T-helper 1 cell (primary cell): ENCODE measurements around the gene BCL7C.
"Not testable (repeated sequence)": the region's sequence is repeated elsewhere in the genome, so short reads cannot be mapped to it uniquely, and the experiment has no call there.

Experiments used
- DNase-seq, 5 donors: peaks; one replicate each; pipeline ENCODE4 v3.0.0-alpha.2; 2012 to 2020

BCL7C gene

DNA sequence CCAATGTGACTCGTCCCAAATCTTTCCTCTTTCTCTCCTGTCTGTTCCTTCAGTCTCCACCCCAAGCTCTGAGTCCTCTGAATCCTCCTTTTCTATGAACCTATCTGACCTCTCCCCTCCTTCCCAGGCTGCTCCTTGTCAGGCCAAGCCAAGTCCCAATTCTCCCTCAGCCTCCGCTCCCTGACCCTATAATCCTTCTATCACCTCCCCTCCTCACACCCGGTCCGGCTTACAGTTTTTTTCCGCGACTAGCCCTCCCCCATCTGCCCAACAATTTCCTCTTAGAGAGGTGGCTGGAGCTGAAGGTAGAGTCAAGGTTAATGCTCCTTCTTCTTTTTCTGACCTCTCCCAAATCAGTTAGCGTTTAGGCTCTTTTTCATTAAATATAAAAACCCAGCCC lies 33.1 kb downstream of the BCL7C start:
- not testable (repeated sequence) for DNase-seq

DNA sequence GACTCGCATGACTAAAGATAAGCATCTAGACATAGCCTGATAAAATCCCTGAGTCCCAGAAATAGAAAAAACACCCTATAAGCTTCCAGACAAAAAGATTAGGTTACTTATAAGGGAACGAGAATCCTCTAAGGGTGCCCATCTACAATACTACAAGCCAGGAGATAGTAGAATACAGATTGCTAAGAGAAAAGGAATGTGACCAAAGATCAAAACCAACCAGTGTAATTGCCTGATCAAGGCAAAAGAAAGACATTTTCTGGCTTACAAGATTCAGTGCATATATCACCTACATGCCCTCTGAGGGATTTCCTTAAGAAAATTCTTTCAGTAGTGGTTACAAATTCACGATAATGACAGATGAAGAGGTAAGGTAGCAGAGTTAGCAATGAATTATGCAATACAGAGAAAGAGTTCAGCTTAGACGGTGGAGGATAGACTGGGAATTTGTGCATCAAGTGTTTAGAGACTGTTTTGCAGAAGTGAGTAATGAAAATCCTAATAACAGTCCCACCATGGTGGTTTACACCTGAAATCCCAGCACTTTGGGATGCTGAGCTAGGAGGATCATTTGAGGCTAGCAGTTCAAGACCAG lies 35.0 kb downstream of the BCL7C start:
- no peak for DNase-seq

DNA sequence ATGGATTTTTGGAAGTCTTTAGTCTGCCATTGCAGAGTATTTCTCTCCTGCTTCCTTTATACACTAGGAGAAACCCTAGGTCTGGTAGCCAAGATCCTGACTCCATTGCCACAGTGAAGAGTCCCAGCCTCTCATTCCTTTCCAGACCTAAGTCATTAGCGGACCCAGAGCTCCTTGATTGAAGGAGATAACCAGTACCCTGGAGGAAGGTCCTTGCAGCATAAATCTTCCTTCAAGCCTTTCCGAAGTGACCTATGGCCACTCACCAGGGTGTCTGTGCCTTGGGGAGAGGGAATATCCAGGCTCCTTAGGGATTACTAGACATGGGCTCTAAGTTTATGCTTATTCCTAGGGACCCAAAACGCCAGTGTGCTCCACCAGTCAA lies 35.8 kb downstream of the BCL7C start:
- DNase-seq, result no peak

DNA sequence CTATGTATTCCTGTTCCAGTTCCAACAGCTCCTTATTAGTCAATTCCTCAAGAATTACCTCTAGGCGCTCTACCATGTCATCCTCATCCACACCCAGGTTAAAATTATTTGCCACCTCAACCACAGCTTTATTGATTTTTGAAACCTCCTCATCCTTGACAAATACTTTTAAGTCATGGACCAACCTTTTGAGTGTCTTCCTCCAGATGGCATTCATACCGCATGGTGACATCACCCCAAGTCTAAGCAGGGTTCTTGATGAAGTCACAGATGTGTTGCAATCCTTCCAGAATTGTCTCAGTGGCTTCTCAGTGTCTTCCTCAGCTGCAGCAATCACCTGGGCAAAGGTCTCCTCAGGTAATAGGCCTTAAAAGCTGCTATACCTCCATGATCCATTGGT lies 40.1 kb downstream of the BCL7C start:
- no peak for DNase-seq

DNA sequence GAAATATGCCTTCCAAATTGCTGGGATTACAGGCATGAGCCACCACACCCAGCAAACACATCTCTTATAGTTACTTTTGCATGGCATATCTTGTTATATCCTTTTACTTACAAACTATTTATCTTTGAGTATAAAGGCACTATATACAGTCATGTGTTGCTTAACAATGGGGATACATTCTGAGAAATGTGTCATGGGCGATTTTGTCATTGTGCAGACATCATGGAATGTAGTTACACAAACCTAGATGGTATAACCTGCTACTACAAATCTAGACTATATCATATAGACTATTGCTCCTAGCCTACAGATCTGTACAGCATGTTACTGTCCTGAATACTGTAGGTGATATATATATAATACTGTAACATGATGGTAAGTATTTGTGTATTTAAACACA lies 43.6 kb downstream of the BCL7C start:
- no peak for DNase-seq

DNA sequence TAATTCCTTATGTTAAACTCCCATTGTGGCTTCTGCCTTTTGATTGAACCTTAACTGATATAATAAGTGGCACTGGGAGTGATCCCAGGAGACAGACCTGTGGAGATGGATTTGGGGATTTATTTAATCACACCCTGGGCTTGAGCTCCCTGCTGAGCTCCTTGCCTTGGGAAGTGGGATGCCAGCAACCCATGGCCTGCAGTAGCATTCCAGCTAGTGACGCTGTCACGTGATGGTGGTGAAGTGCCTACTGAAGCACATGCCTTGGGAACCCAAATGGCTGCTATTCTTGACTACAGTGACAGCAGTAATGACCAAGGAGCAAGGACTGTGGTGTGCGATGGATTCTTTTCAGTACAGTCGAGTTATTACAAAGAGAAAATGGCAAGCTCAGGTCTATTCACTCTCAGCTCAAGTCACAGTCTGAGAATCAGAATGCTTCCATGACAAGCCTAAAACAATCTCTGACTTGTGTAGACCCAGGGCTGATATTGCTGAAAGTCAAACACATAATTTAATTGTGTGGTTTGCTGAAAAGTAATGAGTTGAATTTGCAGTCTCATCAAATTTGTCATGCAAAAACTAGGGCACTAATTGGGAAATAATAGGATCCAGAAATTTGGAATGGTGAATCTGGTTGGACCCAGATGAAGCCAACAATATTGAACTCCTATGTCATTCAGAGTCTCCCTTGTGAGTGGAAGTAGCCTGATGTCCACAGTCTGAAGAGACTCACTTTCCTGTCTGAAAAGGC lies 47.1 kb downstream of the BCL7C start:
- DNase-seq, result no peak

DNA sequence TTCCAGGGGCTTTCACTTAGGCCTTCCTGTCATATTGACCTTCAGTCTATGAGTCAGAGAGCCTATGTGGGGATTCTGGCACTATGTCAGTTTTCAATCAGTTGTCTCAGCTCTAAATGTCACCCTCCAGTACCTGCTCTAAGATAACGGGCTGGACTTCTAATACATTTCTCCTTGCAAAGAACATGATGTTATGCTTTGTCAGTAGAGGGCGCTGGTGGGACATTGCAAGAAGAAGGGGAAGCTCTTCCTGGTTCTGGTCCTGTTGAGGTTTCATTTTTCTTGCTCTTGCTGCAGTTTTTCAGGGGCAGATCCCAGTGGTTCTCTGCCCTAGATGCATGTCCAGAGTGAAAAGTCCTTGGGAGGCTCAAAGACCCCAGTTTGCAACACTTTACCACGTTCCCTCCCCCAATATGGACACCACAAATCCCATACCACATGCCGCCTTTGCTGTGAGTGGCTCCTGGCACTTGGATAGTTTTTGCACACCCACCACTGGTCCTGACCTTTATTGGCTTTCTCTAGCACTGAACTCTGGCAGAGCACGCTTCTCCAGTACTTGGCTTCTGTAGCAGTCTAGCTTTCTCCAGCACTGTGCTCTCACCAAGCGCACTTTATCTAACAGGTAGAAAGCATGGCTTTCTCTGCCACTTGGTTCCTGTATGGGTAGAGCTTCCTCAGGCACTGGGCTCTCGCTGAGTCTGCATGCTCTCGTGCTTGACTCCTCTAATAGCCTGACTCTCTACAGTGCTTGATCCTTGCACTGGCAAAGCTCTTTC lies 49.0 kb downstream of the BCL7C start:
- peak; percentile 53 to 87 (median 82) for DNase-seq

DNA sequence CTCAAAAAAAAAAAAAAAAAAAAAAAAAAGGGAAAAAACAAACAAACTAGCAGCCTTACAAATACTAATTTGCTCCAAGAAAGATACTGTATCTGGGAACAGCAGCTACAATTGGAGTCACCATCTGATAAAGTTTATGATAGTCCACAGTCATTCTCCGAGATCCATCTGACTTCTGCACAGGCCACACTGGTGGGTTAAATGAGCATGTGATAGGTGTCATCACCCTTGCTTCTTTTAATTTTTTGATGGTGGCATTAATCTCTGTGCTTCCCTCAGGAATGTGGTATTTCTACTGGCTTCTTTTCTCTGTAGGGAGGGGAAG lies 49.6 kb downstream of the BCL7C start:
- DNase-seq, result no peak

DNA sequence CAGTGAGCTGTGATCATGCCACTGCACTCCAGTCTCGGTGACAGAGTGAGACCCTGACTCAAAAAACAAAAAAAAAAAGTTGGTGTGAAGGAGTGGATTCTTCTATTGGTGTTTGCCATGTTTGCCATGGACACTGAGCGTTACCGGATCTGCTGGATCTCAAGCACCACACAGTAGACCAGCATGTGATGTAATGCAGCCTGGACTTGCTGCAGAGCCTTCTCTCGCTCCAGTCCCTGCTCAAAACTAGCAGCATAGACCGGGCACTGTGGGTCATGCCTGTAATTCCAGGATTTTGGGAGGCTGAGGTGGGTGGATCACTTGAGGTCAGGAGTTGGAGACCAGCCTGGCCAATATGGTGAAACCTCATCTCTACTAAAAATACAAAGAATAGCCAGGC lies 50.4 kb downstream of the BCL7C start:
- DNase-seq, result no peak

DNA sequence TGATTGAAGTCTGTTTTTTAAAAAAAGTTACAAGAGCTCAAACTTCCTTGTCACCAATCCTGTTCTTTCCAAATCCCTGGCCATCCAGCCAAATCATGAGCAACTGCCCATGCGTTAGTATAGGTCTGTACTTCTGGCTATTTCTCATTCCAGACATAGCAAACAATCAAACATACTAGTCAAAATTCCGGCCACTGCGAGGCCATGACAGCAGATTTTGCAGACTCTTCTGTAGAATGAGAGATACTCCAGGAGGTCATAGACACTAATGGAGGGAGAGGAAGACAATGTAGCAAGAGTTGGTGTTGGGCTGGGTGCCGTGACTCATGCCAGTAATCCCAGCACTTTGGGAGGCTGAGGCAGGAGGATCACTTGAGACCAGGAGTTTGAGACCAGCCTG lies 50.9 kb downstream of the BCL7C start:
- DNase-seq, result no peak

DNA sequence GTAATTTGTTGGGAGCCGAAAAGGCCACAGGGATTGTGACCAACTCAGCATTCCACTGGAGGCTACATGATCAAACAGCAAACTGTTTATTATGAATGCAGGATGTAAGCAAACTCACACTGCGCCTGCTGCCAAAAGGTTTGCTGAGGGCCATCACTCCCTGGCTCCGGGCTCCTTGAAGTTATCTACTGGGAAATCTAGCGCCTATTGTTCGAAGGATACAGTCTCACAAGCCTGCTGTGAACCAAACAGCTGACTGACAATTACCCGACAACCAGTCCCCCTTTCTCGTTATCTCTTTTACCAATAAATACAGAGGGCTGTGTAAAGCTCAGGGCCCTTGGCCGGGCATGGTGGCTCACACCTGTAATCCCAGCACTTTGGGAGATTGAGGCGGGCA lies 52.5 kb downstream of the BCL7C start:
- DNase-seq, result no peak

DNA sequence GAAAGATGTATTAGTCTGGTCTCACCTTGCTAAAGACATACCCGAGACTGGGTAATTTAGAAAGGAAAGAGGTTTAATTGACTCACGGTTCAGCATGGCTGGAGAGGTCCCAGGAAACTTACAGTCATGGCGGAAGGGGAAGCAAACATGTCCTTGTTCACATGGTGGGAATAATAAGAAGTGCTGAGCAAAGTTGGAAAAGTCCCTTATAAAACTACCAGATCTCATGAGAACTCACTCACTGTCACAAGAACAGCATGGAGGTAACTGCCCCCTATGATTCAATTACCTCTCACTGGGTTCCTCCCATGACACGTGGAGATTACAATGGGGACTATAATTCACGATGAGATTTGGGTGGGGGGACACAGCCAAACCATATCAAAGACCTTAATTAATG lies 53.3 kb downstream of the BCL7C start:
- DNase-seq, result no peak

DNA sequence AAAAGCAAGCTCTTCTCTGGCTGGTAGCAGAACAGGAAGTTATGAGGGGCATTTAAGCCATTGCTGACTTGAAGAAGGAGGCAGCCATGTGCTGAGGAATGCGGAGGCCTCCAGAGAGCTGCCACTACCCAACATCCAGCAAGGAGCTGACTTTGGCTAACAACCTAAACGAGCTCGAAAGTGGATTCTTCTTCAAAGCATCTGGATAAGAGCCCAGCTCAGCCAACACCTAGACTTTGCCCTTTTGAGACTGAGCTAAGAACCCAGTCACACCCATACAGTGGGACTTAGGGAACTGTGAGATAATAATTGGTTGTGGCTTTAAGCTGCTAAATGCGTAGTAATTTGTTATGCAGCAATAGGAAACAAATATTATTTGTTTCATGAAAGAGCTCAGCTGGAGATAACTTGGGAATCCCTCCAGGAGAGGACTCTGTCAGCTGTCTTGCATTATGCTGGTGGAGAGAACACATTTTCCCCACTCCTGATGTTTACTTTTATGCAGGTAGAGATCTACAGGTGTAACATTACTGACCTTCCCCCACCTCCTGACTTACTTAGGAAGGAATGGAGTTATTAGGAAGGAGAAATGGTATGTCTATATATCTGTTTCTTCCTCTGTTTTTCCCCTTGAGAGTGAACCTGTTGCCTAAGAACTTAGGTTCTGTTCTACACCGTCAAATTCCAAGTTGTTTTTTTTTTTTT lies 54.2 kb downstream of the BCL7C start:
- no peak for DNase-seq

DNA sequence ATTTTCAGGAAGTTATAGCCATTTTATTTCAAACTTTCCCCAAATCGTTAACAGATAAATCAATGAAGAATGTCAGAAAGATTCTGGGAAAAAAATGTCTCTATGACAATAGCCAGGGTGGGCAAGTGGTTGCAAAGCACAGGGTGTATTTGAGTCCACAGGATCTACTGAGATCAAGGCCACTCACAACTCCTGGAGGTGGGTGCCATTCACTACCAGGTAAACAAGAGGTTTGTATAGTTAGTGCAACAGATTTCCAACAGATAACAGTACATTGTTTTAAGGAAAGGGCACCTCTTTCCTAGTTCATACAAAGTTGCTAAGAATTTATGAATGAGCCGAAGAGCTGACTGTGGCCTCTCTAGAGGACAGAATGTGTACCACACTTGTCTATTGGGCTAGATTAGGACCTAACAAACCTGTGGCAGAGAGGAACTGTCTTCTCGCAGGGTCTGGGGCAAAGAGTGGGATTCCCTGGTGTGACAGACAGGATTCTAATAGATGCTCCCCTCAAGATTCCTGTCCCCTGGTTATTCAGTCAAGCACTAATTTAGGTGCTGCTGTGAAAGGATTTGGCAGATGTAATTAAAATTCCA lies 54.9 kb downstream of the BCL7C start:
- DNase-seq, result no peak

DNA sequence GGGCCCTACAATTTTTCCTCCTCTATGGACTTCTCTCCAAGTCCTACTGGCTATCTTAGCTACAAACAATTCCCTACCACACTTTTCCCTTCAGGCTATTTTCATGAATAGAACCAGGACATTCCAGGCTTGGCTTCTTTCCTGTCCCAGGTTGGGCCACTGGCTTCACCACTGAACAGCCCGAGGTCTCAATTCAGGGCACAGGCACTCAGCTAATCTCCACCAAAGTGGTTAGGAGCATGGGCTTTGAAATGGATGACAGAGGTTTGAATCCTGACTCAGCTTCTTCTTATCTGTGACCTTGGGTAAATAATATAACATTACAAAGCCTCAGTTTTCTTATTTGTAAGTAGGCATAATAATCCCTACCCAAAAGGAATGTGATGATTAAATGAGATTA lies 56.0 kb downstream of the BCL7C start:
- DNase-seq, result no peak
